ENCODE measurements around the gene NFAT5. TPM values are rescaled to one million over a fixed set of nuclear protein-coding genes. Genes with fewer than 3 reads are reported as not detected.

The NFAT5 gene
- total and polyA plus RNA-seq, 2 donors (not counting 3 experiments of a cell fraction or from before 2014, with no cell fraction given), result 17.2 to 49.5 TPM

DNA sequence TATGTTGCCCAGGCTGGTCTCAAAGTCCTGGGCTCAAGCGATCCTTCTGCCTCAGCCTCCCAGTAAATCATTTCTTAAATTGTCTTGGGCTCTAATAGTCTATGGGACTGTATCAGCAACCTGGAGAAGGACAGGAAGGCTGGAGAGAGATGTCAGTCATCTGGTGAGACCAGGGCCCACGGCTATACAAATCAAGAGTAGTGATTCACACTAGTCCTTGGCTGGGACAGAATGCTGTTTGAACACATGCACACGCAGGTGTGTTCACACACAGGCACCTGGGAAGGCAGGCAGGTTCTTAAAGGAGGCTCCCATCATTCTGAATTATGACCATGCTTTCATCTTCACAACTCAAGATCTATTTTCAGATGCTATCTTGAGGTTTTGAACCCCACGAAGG is 146.5 kb downstream of the NFAT5 start:
- CTCF ChIA-PET, result interaction anchor here (7.9 kb wide), 1 partner anchor 42 kb away, joined by 67 read pairs; the partner anchor contains the start of gene NOB1
- H3K27ac ChIP-seq (ENCODE audit: insufficient read depth, low read depth, low read length), result no peak overlapping the region
- no TSS peak for BruUV-seq (replicated peaks)
- no peak overlapping the region for H3K4me3 ChIP-seq (replicated peaks in 1 of 3; ENCODE audit: insufficient read depth in 1 of 3, low read depth in 1 of 3, low read length in 3 of 3)
- H3K9me3 ChIP-seq (replicated peaks; ENCODE audit: control insufficient read depth, insufficient read depth, low read length), result no peaks in the 10 kb centered on the region
- POLR2A ChIA-PET, result interaction anchor here (0.7 kb wide), 1 partner anchor 41 kb away, joined by 3 read pairs; no protein-coding TSS in a partner anchor
- no peak overlapping the region for H2AFZ ChIP-seq (ENCODE audit: low read depth, low read length)
- intact Hi-C loops (cut with micrococcal nuclease) (loop anchor here (2.0 kb wide), 1 partner anchor 25 kb away; no protein-coding TSS in a partner anchor), dilution Hi-C loops (cut with MboI; ENCODE audit: extremely low pct_ligation_motif_present, low sequenced_read_pairs) (no loop called here)
- DNase-seq (ENCODE audit: low read depth, low spot score) (no peak), FAIRE-seq (no peak)
- peaks cover 36 to 38% of the 10 kb centered on the region in 2 experiments for H3K36me3 ChIP-seq (ENCODE audit: control insufficient read depth in 2 of 2, extremely low read depth in 1 of 2, insufficient read depth in 2 of 2, low read length in 2 of 2)
- no peaks in the 10 kb centered on the region for H3K79me2 ChIP-seq (ENCODE audit: control insufficient read depth, insufficient read depth, low read length)
- H3K9ac ChIP-seq (replicated peaks; ENCODE audit: extremely low read depth, insufficient read depth, low read length), result no peak overlapping the region
- TF ChIP-seq, protein P1, sequence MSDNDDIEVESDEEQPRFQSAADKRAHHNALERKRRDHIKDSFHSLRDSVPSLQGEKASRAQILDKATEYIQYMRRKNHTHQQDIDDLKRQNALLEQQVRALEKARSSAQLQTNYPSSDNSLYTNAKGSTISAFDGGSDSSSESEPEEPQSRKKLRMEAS (IDR thresholded peaks at IDR 0.05; ENCODE audit: insufficient read depth, insufficient read length), result no peak
- TF ChIP-seq JUN (IDR thresholded peaks at IDR 0.05; ENCODE audit: borderline replicate concordance, insufficient read depth, insufficient read length, low read depth), result no peak
- TF ChIP-seq GATA2 (IDR thresholded peaks at IDR 0.05; ENCODE audit: insufficient read depth, insufficient read length, low read depth, low read length), result no peak
- TF ChIP-seq, protein P2, sequence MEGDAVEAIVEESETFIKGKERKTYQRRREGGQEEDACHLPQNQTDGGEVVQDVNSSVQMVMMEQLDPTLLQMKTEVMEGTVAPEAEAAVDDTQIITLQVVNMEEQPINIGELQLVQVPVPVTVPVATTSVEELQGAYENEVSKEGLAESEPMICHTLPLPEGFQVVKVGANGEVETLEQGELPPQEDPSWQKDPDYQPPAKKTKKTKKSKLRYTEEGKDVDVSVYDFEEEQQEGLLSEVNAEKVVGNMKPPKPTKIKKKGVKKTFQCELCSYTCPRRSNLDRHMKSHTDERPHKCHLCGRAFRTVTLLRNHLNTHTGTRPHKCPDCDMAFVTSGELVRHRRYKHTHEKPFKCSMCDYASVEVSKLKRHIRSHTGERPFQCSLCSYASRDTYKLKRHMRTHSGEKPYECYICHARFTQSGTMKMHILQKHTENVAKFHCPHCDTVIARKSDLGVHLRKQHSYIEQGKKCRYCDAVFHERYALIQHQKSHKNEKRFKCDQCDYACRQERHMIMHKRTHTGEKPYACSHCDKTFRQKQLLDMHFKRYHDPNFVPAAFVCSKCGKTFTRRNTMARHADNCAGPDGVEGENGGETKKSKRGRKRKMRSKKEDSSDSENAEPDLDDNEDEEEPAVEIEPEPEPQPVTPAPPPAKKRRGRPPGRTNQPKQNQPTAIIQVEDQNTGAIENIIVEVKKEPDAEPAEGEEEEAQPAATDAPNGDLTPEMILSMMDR (IDR thresholded peaks at IDR 0.05; ENCODE audit: extremely low read depth in 1 of 2, insufficient read depth in 1 of 2, low read depth in 1 of 2, low read length in 2 of 2), result no peak
- no peak for TF ChIP-seq EZH2 (IDR thresholded peaks at IDR 0.05; ENCODE audit: borderline replicate concordance, low read depth, low read length, severe bottlenecking)
- TF ChIP-seq FOS (IDR thresholded peaks at IDR 0.05; ENCODE audit: borderline replicate concordance, insufficient read depth, low read length), result no peak
- TF ChIP-seq MYC (IDR thresholded peaks at IDR 0.05; ENCODE audit: low read depth, low read length), result no peak
- no peak for TF ChIP-seq POLR2AphosphoS5 (IDR thresholded peaks at IDR 0.05; ENCODE audit: insufficient read depth, low read depth, low read length)
- no peak for TF ChIP-seq POLR2A (IDR thresholded peaks at IDR 0.05; ENCODE audit: low read depth, low read length)
- no peaks in the 10 kb centered on the region for H3K9me1 ChIP-seq (replicated peaks; ENCODE audit: control insufficient read depth, extremely low read depth, insufficient read depth, low read length)
- no peaks in the 10 kb centered on the region for H3K27me3 ChIP-seq (ENCODE audit: control insufficient read depth in 2 of 2, insufficient read depth in 2 of 2, low read length in 2 of 2)
- no peaks in the 10 kb centered on the region for H4K20me1 ChIP-seq (replicated peaks; ENCODE audit: control insufficient read depth, extremely low read depth, insufficient read depth, low read length)
- no peaks in the 10 kb centered on the region for H3K4me1 ChIP-seq (ENCODE audit: control insufficient read depth, extremely low read depth, insufficient read depth, low read length)
- H3K4me2 ChIP-seq (ENCODE audit: insufficient read depth, low read length), result no peak overlapping the region

Measured in endothelial cell of umbilical vein (primary cell).